Brain microvascular endothelial cell (primary cell): ENCODE results near the gene CDCP2.

Source experiments
- DNase-seq: peaks from one replicate; pipeline ENCODE4 v3.0.0-alpha.2; 2020
- H3K27ac ChIP-seq: fragments of 250-450 bp; sonication (Bioruptor Pico); 2 replicates; pipeline ENCODE4 v1.5.1; 2020; ENCODE audit warnings: mild to moderate bottlenecking, moderate library complexity
- H3K27me3 ChIP-seq: fragments of 250-450 bp; sonication (Bioruptor Pico); replicated peaks from 2 replicates; pipeline ENCODE4 v1.5.1; 2020; ENCODE audit warnings: mild to moderate bottlenecking
- H3K36me3 ChIP-seq: fragments of 250-450 bp; sonication (Bioruptor Pico); replicated peaks from 2 replicates; pipeline ENCODE4 v1.5.1; 2020; ENCODE audit warnings: mild to moderate bottlenecking
- H3K4me3 ChIP-seq: 2 replicates; pipeline ENCODE4 v1.5.1; 2011; ENCODE audit warnings: low read depth, mild to moderate bottlenecking, control low read depth, low read length, moderate library complexity
- CTCF ChIP-seq: IDR thresholded peaks from 2 replicates; pipeline ENCODE4 v1.5.1; 2011; ENCODE audit warnings: low read depth, mild to moderate bottlenecking, moderate library complexity, low read length, control low read depth, inconsistent platforms; ENCODE audit errors: missing control alignments
- in situ Hi-C: cut with HindIII; loops from 2 replicates; pipeline ENCODE4 v1.10.0; 2017; ENCODE audit warnings: low sequenced_read_pairs, low pct_ligation_motif_present

CDCP2 gene

GRCh38 chr1:54178296-54179070, 25.7 kb upstream of the CDCP2 start:
- no peak overlapping the region for H3K27ac ChIP-seq
- no peak overlapping the region for H3K4me3 ChIP-seq
- no peak for DNase-seq
- TF ChIP-seq CTCF = no peak
- in situ Hi-C loops = no loop called here
- H3K36me3 ChIP-seq = no peaks in the 10 kb centered on the region
- H3K27me3 ChIP-seq = no peaks in the 10 kb centered on the region

- in situ Hi-C loops = no loop called here
- Histone ChIP-seq H3K27ac (no peak overlapping the region), H3K4me3 (no peak overlapping the region), H3K36me3 (no peaks in the 10 kb centered on the region), H3K27me3 (no peaks in the 10 kb centered on the region)
- TF ChIP-seq CTCF = no peak
- no peak for DNase-seq
Measured at GRCh38 chr1:54177726-54178125, 24.9 kb upstream of the CDCP2 start.

- in situ Hi-C loops = no loop called here
- H3K27me3 ChIP-seq = no peaks in the 10 kb centered on the region
Measured at GRCh38 chr1:54176621-54177327, 24.0 kb upstream of the CDCP2 start.

GRCh38 chr1:54174106-54174505, 21.3 kb upstream of the CDCP2 start:
- H3K36me3 ChIP-seq = no peaks in the 10 kb centered on the region
- TF ChIP-seq CTCF = no peak
- no peak for DNase-seq
- H3K27me3 ChIP-seq = no peaks in the 10 kb centered on the region
- H3K4me3 ChIP-seq = no peak overlapping the region
- in situ Hi-C loops = no loop called here
- no peak overlapping the region for H3K27ac ChIP-seq

More at GRCh38 chr1:54176621-54177327, 24.0 kb upstream of the CDCP2 start:
- H3K27ac ChIP-seq = no peak overlapping the region
- H3K36me3 ChIP-seq = no peaks in the 10 kb centered on the region
- H3K4me3 ChIP-seq = no peak overlapping the region
- no peak for DNase-seq
- no peak for TF ChIP-seq CTCF

GRCh38 chr1:54173681-54174080, 20.9 kb upstream of the CDCP2 start:
- DNase-seq = no peak
- TF ChIP-seq CTCF = no peak
- Histone ChIP-seq H3K4me3 (no peak overlapping the region), H3K27ac (no peak overlapping the region), H3K36me3 (no peaks in the 10 kb centered on the region), H3K27me3 (no peaks in the 10 kb centered on the region)
- in situ Hi-C loops = no loop called here
